Uterus (tissue), 4 donors: Measurements from ENCODE around the gene TSPAN32. TPM values are rescaled to one million over a fixed set of nuclear protein-coding genes. Genes with fewer than 3 reads are reported as not detected.

ENCODE experiments used
- DNase-seq, 2 donors: peaks; one replicate each; pipeline ENCODE4 v3.0.0-alpha.2; 2019 to 2020
- H3K27ac ChIP-seq, 2 donors: fragments of 200-600 bp; sonication (generic); 1 replicate in 1 of 2; 2 replicates in 1 of 2; pipeline ENCODE4 v1.5.1; 2016 to 2018
- H3K27me3 ChIP-seq, 2 donors: fragments of 200-600 bp; sonication (generic); one replicate each; pipeline ENCODE4 v1.5.1; 2018 to 2019; ENCODE audit warnings: control low read depth in 1 of 2
- H3K36me3 ChIP-seq, 2 donors: fragments of 200-600 bp; sonication (generic); one replicate each; pipeline ENCODE4 v1.5.1; 2019; ENCODE audit warnings: control low read depth in 1 of 2
- H3K4me1 ChIP-seq, 2 donors: fragments of 200-600 bp; sonication (generic); one replicate each; pipeline ENCODE4 v1.5.1; 2018 to 2019; ENCODE audit warnings: control low read depth in 1 of 2
- H3K4me3 ChIP-seq, 2 donors: fragments of 200-600 bp; sonication (generic); 1 replicate in 1 of 2; 2 replicates in 1 of 2; pipeline ENCODE4 v1.5.1; 2018 to 2019; ENCODE audit warnings: mild to moderate bottlenecking in 1 of 2
- H3K9me3 ChIP-seq, 2 donors: fragments of 200-600 bp; sonication (generic); one replicate each; pipeline ENCODE4 v1.5.1; 2019; ENCODE audit warnings: control low read depth in 1 of 2
- CTCF ChIP-seq, 4 experiments: fragments of 200-600 bp in 2 of 4; fragments of 450-650 bp in 2 of 4; sonication (generic) in 2 of 4; IDR thresholded peaks; one replicate each; pipeline ENCODE4 v1.5.1; 2016 to 2019; ENCODE audit warnings: antibody characterized with exemption in 4 of 4, mild to moderate bottlenecking in 2 of 4, moderate library complexity in 1 of 4
- POLR2A ChIP-seq, 2 donors: fragments of 450-650 bp; IDR thresholded peaks; one replicate each; pipeline ENCODE4 v1.6.1; 2016; ENCODE audit warnings: antibody characterized with exemption in 2 of 2, mild to moderate bottlenecking in 1 of 2, moderate library complexity in 1 of 2
- intact Hi-C: fragments of 100-400 bp; cut with DNase I; formaldehyde crosslinking; loops from one replicate; pipeline ENCODE4 v1.15.1; 2023; ENCODE audit warnings: low total_unique reads
- total RNA-seq, 4 donors: library from RNA; depleted of rRNA in 3 of 4; stranded (reverse); fragments of >200 nt in 3 of 4; gene quantifications; one replicate each; pipeline versions ENCODE4 v1.1.0 to v1.2.4, GENCODE V29; 2014 to 2023
- donor health status: DM: yes; HTN: yes; CAD: no.

The TSPAN32 gene
- total RNA-seq, 4 donors from 2014 or later: 2.5 to 3.3 TPM; not detected in 2

DNA sequence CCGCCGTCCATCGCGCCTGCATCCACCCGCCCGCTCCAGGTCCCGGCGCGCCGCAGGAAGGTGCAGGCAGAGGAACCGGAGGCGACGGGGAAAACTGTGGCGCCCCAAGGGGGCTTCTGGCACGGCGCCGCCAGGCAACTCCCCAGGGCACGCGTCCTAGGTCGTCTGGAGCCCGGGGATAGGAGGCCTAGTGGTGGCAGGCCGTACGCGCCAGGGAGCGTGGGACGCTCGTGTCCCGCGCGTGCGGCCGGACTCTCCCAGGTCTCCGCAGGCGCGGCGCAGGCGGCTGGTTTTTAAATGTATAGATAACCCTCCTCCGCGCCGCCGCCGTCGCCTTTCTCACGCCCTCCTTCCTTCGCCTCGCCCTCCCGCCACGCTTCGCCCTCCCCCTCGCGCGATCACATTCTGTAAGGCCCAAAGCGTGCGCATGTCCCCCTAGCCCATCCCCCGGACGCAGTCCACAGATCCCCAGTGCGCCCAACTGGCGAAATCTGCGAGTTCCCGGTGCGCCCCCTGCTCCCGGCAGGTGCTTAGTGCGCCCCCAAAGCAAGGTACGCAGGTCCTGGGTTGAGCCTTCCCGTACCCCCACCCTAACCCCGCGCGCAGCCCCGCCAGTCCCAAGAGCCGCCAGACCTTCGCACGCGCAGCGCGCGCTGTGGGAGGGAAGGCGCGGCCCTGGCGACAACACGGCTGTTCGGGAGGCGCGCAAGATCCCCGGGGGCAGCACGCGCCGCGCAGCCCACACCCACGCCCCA lies 31.3 kb upstream of the TSPAN32 start, which contains the start of gene ASCL2:
Gene ASCL2, minus strand, starts transcription at position 267 of the 755 bp plus-strand sequence. Its CDS starts 256 bp downstream, at position 11.
- no peaks in the 10 kb centered on the region for H3K9me3 ChIP-seq
- intact Hi-C loops: no loop called here
- H3K4me3 ChIP-seq: peak within 1 kb of the TSS; percentile 24 to 44
- peak within 1 kb of the TSS; percentile 5 to 70 for H3K27ac ChIP-seq
- H3K36me3 ChIP-seq: no peaks in the 10 kb centered on the region
- TF ChIP-seq CTCF (IDR thresholded peaks at IDR 0.05) (no peak), POLR2A (IDR thresholded peaks at IDR 0.05) (peak in 1 of 2 donors; percentile 21)
- DNase-seq: no peak
- H3K4me1 ChIP-seq: peaks cover 0 to 21% of the 10 kb centered on the region in 2 donors
- no peaks in the 10 kb centered on the region for H3K27me3 ChIP-seq

GRCh38 chr11:2271077-2271326 lies 30.8 kb upstream of the TSPAN32 start:
- no peak overlapping the region for H3K4me3 ChIP-seq
- intact Hi-C loops: no loop called here
- H3K4me1 ChIP-seq: peaks cover 0 to 21% of the 10 kb centered on the region in 2 donors
- no peaks in the 10 kb centered on the region for H3K36me3 ChIP-seq
- DNase-seq: peak in 1 of 2 donors; percentile 48
- no peaks in the 10 kb centered on the region for H3K9me3 ChIP-seq
- H3K27ac ChIP-seq: no peak overlapping the region
- H3K27me3 ChIP-seq: no peaks in the 10 kb centered on the region
- TF ChIP-seq POLR2A (IDR thresholded peaks at IDR 0.05) (peak in 1 of 2 donors; percentile 0), CTCF (IDR thresholded peaks at IDR 0.05) (no peak)

DNA sequence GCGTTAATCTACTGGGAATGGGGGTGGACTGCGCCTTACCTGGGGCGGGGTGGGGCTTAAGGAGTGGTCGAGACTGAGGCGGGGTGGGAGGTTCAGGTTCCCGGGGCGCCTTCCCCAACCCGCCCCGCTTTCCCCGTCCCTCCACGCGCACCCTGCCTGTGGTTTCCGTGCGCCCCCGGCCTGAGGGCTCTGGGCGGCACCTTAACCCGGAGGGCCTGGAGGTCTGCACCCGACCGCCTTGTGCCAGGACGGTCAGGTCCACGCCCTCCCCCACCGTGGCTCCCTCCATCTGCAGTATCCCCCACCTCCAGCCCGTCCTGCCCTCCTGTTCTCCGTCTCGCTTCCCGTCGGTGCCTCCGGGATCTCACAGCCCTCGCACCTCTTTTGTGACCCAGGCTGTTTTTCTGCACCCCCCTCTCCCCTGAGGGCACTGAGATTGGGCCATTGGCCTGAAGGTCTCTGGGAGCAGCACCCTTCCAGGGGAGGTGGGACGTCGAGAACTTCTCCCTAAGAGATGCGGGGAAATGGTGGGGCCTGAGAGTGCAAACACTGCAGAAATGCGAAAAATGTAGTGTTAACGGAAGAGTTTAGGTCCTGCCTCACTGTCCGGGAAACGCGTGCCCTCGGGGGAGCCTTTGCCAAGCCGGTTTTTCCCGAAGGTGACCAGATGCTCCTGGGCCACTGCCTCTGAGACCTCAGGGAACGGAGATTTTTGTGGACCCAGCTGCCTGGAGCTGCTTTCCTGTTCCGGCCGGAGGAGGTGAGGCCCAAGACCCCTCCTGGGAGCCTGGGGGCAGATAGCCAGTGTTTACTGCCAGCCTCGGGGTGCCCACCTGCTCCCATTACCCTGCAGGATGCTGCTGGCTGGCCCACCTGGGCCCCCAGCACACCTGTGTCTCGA lies 30.2 kb upstream of the TSPAN32 start:
- no peak overlapping the region for H3K27ac ChIP-seq
- intact Hi-C loops: no loop called here
- DNase-seq: peak in 1 of 2 donors; percentile 11
- no peaks in the 10 kb centered on the region for H3K9me3 ChIP-seq
- H3K4me3 ChIP-seq: no peak overlapping the region
- no peaks in the 10 kb centered on the region for H3K36me3 ChIP-seq
- TF ChIP-seq CTCF (IDR thresholded peaks at IDR 0.05) (no peak), POLR2A (IDR thresholded peaks at IDR 0.05) (no peak)
- peaks cover 0 to 21% of the 10 kb centered on the region in 2 donors for H3K4me1 ChIP-seq
- no peaks in the 10 kb centered on the region for H3K27me3 ChIP-seq

DNA sequence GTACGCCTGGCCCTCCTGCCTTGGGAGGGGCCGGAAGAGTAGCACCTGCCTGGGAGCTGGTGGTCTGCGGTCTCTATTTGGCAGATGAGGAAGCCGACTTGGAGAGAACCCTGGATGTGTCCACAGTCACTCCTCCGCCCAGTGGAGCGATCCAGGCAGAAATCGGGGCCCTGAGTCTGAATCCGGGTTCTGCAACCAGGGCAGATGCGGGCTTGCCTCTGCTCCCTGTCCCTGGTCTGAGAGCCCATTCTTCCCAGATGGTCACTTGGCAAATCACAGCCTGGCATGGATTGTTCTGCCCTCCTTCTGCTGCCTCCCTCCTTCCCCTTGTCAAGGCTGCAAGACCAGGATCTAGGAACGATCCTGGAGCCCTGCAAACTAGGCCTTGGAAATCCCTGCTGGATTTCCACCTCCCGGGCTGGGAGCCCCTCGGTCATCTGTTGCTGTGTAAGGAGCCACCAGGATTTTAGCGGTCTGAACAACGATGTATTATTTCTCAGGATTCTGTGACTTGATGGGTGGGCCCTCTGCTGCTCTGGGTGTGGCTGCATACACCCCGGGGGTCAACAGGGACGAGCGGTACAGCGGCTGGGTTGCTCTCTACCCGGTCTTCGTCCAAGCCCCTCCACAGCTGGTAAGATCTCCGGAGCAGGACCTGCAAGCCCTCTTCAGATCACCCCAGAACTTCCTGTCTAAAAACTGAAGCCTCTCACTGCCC lies 29.4 kb upstream of the TSPAN32 start:
- H3K36me3 ChIP-seq: no peaks in the 10 kb centered on the region
- H3K27me3 ChIP-seq: no peaks in the 10 kb centered on the region
- H3K4me3 ChIP-seq: no peak overlapping the region
- no peak for TF ChIP-seq POLR2A (IDR thresholded peaks at IDR 0.05)
- no peak for TF ChIP-seq CTCF (IDR thresholded peaks at IDR 0.05)
- no peak overlapping the region for H3K27ac ChIP-seq
- peaks cover 0 to 21% of the 10 kb centered on the region in 2 donors for H3K4me1 ChIP-seq
- intact Hi-C loops: no loop called here
- no peaks in the 10 kb centered on the region for H3K9me3 ChIP-seq
- peak in 1 of 2 donors; percentile 11 for DNase-seq
